Measurements from ENCODE around the gene FAM53A. TPM values are rescaled to one million over a fixed set of nuclear protein-coding genes. Genes with fewer than 3 reads are reported as not detected.

FAM53A gene
- total and polyA plus RNA-seq, 4 donors, result 0.44 to 2.2 (median 0.97) TPM

- 94% methylated on average over 48 of the region's 48 CpGs for WGBS
- TF ChIP-seq ZBTB33 (IDR thresholded peaks at IDR 0.05) (no peak), ATF3 (IDR thresholded peaks at IDR 0.05) (no peak), EGR1 (IDR thresholded peaks at IDR 0.05; ENCODE audit: low read depth in 2 of 2) (no peak), HNF4A (conservative IDR thresholded peaks at IDR 0.05) (no peak), GABPA (IDR thresholded peaks at IDR 0.05 in 1 of 2, conservative IDR thresholded peaks at IDR 0.05 in 1 of 2) (no peak)
- Histone ChIP-seq H3K9me3 (ENCODE audit: control insufficient read depth in 4 of 4, low read length in 3 of 4) (no peaks in the 10 kb centered on the region), H3K27me3 (ENCODE audit: control insufficient read depth in 4 of 4, insufficient read depth in 4 of 4, low read length in 3 of 4) (no peaks in the 10 kb centered on the region), H3K36me3 (ENCODE audit: control insufficient read depth in 4 of 4, insufficient read depth in 3 of 4, low read depth in 1 of 4, low read length in 3 of 4) (no peaks in the 10 kb centered on the region), H3K4me3 (ENCODE audit: low read depth in 1 of 3, low read length in 3 of 3) (no peak overlapping the region), H3K27ac (ENCODE audit: low read depth in 1 of 2, low read length in 2 of 2) (no peak overlapping the region), H3K9ac (ENCODE audit: low read depth in 1 of 2, low read length in 2 of 2) (no peak overlapping the region), H3K4me1 (ENCODE audit: control insufficient read depth in 4 of 4, insufficient read depth in 4 of 4, low read length in 3 of 4) (no peaks in the 10 kb centered on the region)
- DNase-seq (ENCODE audit: low spot score), result no peak
These were observed 40.0 kb downstream of the FAM53A start for GRCh38 chr4:1643971-1644735.

GRCh38 chr4:1642196-1642951, 41.7 kb downstream of the FAM53A start:
- H3K9me3 ChIP-seq (ENCODE audit: control insufficient read depth in 4 of 4, low read length in 3 of 4), result no peaks in the 10 kb centered on the region
- no peaks in the 10 kb centered on the region for H3K4me1 ChIP-seq (ENCODE audit: control insufficient read depth in 4 of 4, insufficient read depth in 4 of 4, low read length in 3 of 4)
- TF ChIP-seq ZBTB33 (IDR thresholded peaks at IDR 0.05), result no peak
- TF ChIP-seq EGR1 (IDR thresholded peaks at IDR 0.05; ENCODE audit: low read depth in 2 of 2), result no peak
- no peak for TF ChIP-seq GABPA (IDR thresholded peaks at IDR 0.05 in 1 of 2, conservative IDR thresholded peaks at IDR 0.05 in 1 of 2)
- no peak for TF ChIP-seq NR2F2 (IDR thresholded peaks at IDR 0.05)
- TF ChIP-seq, protein P1, sequence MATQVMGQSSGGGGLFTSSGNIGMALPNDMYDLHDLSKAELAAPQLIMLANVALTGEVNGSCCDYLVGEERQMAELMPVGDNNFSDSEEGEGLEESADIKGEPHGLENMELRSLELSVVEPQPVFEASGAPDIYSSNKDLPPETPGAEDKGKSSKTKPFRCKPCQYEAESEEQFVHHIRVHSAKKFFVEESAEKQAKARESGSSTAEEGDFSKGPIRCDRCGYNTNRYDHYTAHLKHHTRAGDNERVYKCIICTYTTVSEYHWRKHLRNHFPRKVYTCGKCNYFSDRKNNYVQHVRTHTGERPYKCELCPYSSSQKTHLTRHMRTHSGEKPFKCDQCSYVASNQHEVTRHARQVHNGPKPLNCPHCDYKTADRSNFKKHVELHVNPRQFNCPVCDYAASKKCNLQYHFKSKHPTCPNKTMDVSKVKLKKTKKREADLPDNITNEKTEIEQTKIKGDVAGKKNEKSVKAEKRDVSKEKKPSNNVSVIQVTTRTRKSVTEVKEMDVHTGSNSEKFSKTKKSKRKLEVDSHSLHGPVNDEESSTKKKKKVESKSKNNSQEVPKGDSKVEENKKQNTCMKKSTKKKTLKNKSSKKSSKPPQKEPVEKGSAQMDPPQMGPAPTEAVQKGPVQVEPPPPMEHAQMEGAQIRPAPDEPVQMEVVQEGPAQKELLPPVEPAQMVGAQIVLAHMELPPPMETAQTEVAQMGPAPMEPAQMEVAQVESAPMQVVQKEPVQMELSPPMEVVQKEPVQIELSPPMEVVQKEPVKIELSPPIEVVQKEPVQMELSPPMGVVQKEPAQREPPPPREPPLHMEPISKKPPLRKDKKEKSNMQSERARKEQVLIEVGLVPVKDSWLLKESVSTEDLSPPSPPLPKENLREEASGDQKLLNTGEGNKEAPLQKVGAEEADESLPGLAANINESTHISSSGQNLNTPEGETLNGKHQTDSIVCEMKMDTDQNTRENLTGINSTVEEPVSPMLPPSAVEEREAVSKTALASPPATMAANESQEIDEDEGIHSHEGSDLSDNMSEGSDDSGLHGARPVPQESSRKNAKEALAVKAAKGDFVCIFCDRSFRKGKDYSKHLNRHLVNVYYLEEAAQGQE (IDR thresholded peaks at IDR 0.05), result no peak
- no peak for TF ChIP-seq JUND (IDR thresholded peaks at IDR 0.05)
- TF ChIP-seq ATF3 (IDR thresholded peaks at IDR 0.05), result no peak
- H3K27me3 ChIP-seq (ENCODE audit: control insufficient read depth in 4 of 4, insufficient read depth in 4 of 4, low read length in 3 of 4), result no peaks in the 10 kb centered on the region
- H3K4me3 ChIP-seq (ENCODE audit: low read depth in 1 of 3, low read length in 3 of 3), result no peak overlapping the region
- no peaks in the 10 kb centered on the region for H3K36me3 ChIP-seq (ENCODE audit: control insufficient read depth in 4 of 4, insufficient read depth in 3 of 4, low read depth in 1 of 4, low read length in 3 of 4)
- 94% methylated on average over 28 of the region's 28 CpGs for WGBS
- H3K9ac ChIP-seq (ENCODE audit: low read depth in 1 of 2, low read length in 2 of 2), result no peak overlapping the region
- no peak overlapping the region for H3K27ac ChIP-seq (ENCODE audit: low read depth in 1 of 2, low read length in 2 of 2)
- no peak for DNase-seq (ENCODE audit: low spot score)
